ENCODE results near the gene CAPN5. TPM values are rescaled to one million over a fixed set of nuclear protein-coding genes. Genes with fewer than 3 reads are reported as not detected.
"Not testable (repeated sequence)": the region's sequence is repeated elsewhere in the genome, so short reads cannot be mapped to it uniquely, and the experiment has no call there.

CAPN5 gene
- total RNA-seq, 1 experiment from 2014 or later = 0.26 TPM

DNA sequence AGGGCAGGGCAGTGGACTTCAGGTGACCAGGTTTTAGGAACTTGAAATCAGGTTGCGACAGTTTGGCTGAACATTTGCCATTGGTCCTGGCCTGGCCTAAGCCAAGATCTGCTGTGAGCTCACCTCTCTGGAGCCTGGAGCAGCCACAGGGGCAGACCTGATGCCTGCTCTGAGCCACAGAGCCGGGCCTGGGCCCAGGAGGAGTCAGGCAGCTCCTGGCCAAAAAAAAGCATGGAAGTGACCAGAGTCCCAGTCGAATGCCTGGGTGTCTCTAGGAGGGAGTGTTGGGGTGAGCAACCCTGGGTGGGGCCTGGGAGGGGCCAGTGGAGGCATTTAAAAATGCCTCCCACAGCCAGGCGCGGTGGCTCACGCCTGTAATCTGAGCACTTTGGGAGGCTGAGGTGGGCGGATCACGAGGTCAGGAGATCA, 29.8 kb downstream of the CAPN5 start:
- intact Hi-C loops (cut with micrococcal nuclease) = loop anchor here (10.0 kb wide), 1 partner anchor 362 kb away; no protein-coding TSS in a partner anchor
- POLR2A ChIA-PET = no interaction called here
- H3K4me1 Mint-ChIP-seq (ENCODE audit: insufficient read depth, unreplicated experiment) = no peaks in the 10 kb centered on the region
- no peak for DNase-seq (ENCODE audit: unreplicated experiment)
- TF ChIP-seq, protein P1, sequence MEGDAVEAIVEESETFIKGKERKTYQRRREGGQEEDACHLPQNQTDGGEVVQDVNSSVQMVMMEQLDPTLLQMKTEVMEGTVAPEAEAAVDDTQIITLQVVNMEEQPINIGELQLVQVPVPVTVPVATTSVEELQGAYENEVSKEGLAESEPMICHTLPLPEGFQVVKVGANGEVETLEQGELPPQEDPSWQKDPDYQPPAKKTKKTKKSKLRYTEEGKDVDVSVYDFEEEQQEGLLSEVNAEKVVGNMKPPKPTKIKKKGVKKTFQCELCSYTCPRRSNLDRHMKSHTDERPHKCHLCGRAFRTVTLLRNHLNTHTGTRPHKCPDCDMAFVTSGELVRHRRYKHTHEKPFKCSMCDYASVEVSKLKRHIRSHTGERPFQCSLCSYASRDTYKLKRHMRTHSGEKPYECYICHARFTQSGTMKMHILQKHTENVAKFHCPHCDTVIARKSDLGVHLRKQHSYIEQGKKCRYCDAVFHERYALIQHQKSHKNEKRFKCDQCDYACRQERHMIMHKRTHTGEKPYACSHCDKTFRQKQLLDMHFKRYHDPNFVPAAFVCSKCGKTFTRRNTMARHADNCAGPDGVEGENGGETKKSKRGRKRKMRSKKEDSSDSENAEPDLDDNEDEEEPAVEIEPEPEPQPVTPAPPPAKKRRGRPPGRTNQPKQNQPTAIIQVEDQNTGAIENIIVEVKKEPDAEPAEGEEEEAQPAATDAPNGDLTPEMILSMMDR (IDR thresholded peaks at IDR 0.05; ENCODE audit: unreplicated experiment) = no peak
- H3K9me3 Mint-ChIP-seq (ENCODE audit: unreplicated experiment) = no peaks in the 10 kb centered on the region
- CTCF ChIA-PET = interaction anchor here (0.9 to 8.9 kb wide), 3 partner anchors 49 to 177 kb away, joined by 4 to 108 read pairs (median 5); no protein-coding TSS in a partner anchor
- H3K36me3 Mint-ChIP-seq (ENCODE audit: insufficient read depth, unreplicated experiment) = no peaks in the 10 kb centered on the region
- no TSS peak for BruUV-seq (replicated peaks)
- H3K27me3 Mint-ChIP-seq (ENCODE audit: insufficient read depth, unreplicated experiment) = no peaks in the 10 kb centered on the region
- no peak overlapping the region for H3K27ac Mint-ChIP-seq (ENCODE audit: low read depth, unreplicated experiment)
- H3K4me3 Mint-ChIP-seq (ENCODE audit: unreplicated experiment) = no peak overlapping the region

DNA sequence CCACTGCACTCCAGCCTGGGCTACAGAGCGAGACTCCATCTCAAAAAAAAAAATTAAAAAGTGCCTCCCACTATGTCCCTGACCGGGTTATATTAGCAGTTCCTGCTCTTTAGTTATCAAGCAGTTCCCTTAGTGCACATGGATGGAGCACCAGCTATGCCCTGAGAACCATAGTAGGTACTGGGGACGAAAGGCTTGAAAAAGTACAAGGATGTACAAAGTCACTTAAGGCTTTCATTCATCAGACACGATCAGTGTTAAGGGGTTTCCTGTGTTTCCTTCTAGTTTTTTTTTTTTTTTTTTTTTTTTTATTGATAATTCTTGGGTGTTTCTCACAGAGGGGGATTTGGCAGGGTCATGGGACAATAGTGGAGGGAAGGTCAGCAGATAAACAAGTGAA, 30.4 kb downstream of the CAPN5 start:
- DNase-seq (ENCODE audit: unreplicated experiment); H3K36me3 Mint-ChIP-seq (ENCODE audit: insufficient read depth, unreplicated experiment); H3K4me1 Mint-ChIP-seq (ENCODE audit: insufficient read depth, unreplicated experiment); H3K27me3 Mint-ChIP-seq (ENCODE audit: insufficient read depth, unreplicated experiment); BruUV-seq (replicated peaks); H3K27ac Mint-ChIP-seq (ENCODE audit: low read depth, unreplicated experiment); H3K4me3 Mint-ChIP-seq (ENCODE audit: unreplicated experiment); H3K9me3 Mint-ChIP-seq (ENCODE audit: unreplicated experiment); POLR2A ChIA-PET: not testable (repeated sequence)
- CTCF ChIA-PET = interaction anchor here (1.0 kb wide), 1 partner anchor 50 kb away, joined by 4 read pairs; no protein-coding TSS in a partner anchor
- intact Hi-C loops (cut with micrococcal nuclease) = loop anchor here (10.0 kb wide), 1 partner anchor 362 kb away; no protein-coding TSS in a partner anchor

DNA sequence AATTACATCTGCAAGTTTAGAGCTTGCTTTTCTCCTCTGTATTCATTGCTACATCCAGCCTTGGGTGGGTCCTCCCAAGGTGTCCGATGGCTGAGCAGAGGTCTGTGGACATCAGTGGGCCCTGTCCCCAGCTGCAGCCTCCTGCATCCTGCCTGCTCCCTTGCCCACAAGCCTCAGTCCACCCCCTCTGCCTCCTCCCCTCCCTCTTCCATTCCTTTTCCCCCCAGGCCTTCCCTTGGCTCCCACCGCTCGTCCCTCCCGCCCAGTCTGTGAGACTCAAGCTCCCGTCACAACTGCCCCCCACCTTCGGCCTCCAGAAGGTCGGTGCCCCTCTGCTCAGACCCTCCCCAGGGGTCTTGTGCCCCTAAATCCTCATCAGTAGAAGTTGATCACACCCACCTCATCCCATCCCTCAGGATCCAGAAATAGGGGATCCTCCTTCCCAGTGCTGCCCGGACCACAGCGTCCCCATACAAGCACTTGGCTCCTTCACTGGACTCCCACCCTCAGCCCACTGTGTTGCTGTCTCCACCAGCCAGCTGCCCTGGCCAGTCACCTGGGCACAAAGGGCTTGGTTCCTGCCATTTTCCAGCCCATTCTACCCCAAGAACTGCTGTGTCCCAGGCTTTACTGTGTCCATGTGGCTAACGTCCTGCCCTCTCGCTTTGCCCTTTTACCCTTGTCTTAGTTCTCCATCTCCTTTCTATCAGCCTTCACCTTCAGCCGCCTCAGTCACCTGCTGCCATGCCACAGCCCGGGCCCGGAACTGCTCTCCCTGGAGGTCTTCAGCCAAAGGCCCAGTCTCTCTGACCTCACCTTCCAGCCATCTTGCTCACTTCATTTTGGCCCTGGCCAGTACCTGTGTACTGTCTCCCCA, 33.6 kb downstream of the CAPN5 start:
- Mint-ChIP-seq H3K4me3 (ENCODE audit: unreplicated experiment) (no peak overlapping the region), H3K27ac (ENCODE audit: low read depth, unreplicated experiment) (no peak overlapping the region), H3K9me3 (ENCODE audit: unreplicated experiment) (no peaks in the 10 kb centered on the region), H3K4me1 (ENCODE audit: insufficient read depth, unreplicated experiment) (no peaks in the 10 kb centered on the region), H3K36me3 (ENCODE audit: insufficient read depth, unreplicated experiment) (no peaks in the 10 kb centered on the region), H3K27me3 (ENCODE audit: insufficient read depth, unreplicated experiment) (no peaks in the 10 kb centered on the region)
- POLR2A ChIA-PET = no interaction called here
- CTCF ChIA-PET = interaction anchor here (0.9 to 1.5 kb wide), 4 partner anchors 9 to 26 kb away, joined by 3 to 7 read pairs (median 4); no protein-coding TSS in a partner anchor
- TF ChIP-seq, protein P1 (IDR thresholded peaks at IDR 0.05; ENCODE audit: unreplicated experiment) = no peak
- DNase-seq (ENCODE audit: unreplicated experiment) = no peak
- BruUV-seq (replicated peaks) = no TSS peak
- intact Hi-C loops (cut with micrococcal nuclease) = no loop called here

DNA sequence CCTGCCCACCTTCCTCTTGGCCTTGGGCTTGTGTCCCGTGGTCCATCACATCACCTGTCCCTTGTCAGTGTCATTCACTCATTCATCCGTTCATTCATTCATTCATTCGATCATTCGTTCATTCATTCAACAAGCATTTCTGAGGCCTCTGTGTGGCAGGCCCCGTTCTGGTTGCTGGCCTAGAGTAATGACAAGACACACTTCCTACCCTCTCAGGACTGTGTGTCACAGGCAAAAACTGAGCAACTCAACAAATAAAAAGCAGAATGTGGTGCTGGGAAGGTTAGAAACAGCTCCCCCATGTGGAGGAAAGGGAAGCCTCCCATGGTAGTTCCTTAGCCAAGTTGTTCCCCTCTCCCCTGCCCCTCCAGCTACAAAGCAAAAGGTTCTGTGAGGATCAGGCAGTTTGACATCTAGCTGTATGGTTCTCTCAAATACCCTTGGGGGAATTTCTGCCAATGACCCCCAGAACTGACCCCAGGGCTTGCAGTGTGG, 34.3 kb downstream of the CAPN5 start:
- H3K27ac Mint-ChIP-seq (ENCODE audit: low read depth, unreplicated experiment) = no peak overlapping the region
- intact Hi-C loops (cut with micrococcal nuclease) = no loop called here
- no peaks in the 10 kb centered on the region for H3K36me3 Mint-ChIP-seq (ENCODE audit: insufficient read depth, unreplicated experiment)
- no peaks in the 10 kb centered on the region for H3K27me3 Mint-ChIP-seq (ENCODE audit: insufficient read depth, unreplicated experiment)
- TF ChIP-seq, protein P1 (IDR thresholded peaks at IDR 0.05; ENCODE audit: unreplicated experiment) = peak; percentile 28
- DNase-seq (ENCODE audit: unreplicated experiment) = peak; percentile 33
- POLR2A ChIA-PET = interaction anchor here (0.6 to 1.4 kb wide), 2 partner anchors 10 to 545 kb away, joined by 4 to 5 read pairs; no protein-coding TSS in a partner anchor
- no peaks in the 10 kb centered on the region for H3K4me1 Mint-ChIP-seq (ENCODE audit: insufficient read depth, unreplicated experiment)
- H3K4me3 Mint-ChIP-seq (ENCODE audit: unreplicated experiment) = no peak overlapping the region
- CTCF ChIA-PET = interaction anchor here (0.6 to 1.5 kb wide), 6 partner anchors 10 to 456 kb away, joined by 3 to 6 read pairs (median 3); no protein-coding TSS in a partner anchor
- no peaks in the 10 kb centered on the region for H3K9me3 Mint-ChIP-seq (ENCODE audit: unreplicated experiment)
- no TSS peak for BruUV-seq (replicated peaks)
